Suprapubic skin (tissue), 4 donors: ENCODE measurements around the gene TBC1D20. TPM values are rescaled to one million over a fixed set of nuclear protein-coding genes. Genes with fewer than 3 reads are reported as not detected.
"Not testable (repeated sequence)": the region's sequence is repeated elsewhere in the genome, so short reads cannot be mapped to it uniquely, and the experiment has no call there.

Source experiments
- DNase-seq, 2 donors: peaks; one replicate each; pipeline ENCODE4 v3.0.0-alpha.2; 2019; ENCODE audit warnings: low spot score in 2 of 2
- H3K27ac ChIP-seq: fragments of 200-600 bp; sonication (generic); one replicate; pipeline ENCODE4 v1.5.1; 2019
- H3K27me3 ChIP-seq: fragments of 200-600 bp; sonication (generic); one replicate; pipeline ENCODE4 v1.5.1; 2019
- H3K36me3 ChIP-seq: fragments of 200-600 bp; sonication (generic); one replicate; pipeline ENCODE4 v1.5.1; 2019
- H3K4me1 ChIP-seq: fragments of 200-600 bp; sonication (generic); one replicate; pipeline ENCODE4 v1.5.1; 2019
- H3K4me3 ChIP-seq: fragments of 200-600 bp; sonication (generic); one replicate; pipeline ENCODE4 v1.5.1; 2019; ENCODE audit warnings: mild to moderate bottlenecking
- H3K9me3 ChIP-seq: fragments of 200-600 bp; sonication (generic); one replicate; pipeline ENCODE4 v1.5.1; 2019
- EP300 ChIP-seq: sonication (generic); formaldehyde crosslinking; IDR thresholded peaks from one replicate; pipeline ENCODE4 v1.6.1; 2017; ENCODE audit warnings: antibody characterized with exemption
- POLR2A ChIP-seq, 2 donors: fragments of 450-650 bp; IDR thresholded peaks; one replicate each; pipeline ENCODE4 v1.6.1; 2017; ENCODE audit warnings: antibody characterized with exemption in 2 of 2, mild to moderate bottlenecking in 2 of 2, moderate library complexity in 2 of 2
- POLR2AphosphoS5 ChIP-seq, 3 donors: sonication (generic); formaldehyde crosslinking; IDR thresholded peaks; one replicate each; pipeline ENCODE4 v1.6.1; 2017; ENCODE audit warnings: antibody characterized with exemption in 3 of 3
- WGBS: methylation state at CpG from one replicate; pipeline ENCODE4 v1.1.5; 2018; 5-methylcytosine and 5-hydroxymethylcytosine counted together
- total RNA-seq, 4 donors: library from RNA; depleted of rRNA; stranded (reverse); fragments of >200 nt; gene quantifications; one replicate each; pipeline ENCODE4 v1.1.0, GENCODE V29; 2016
- TF ChIP-seq, protein P1 (sequence below), 2 donors: fragments of 200-600 bp in 1 of 2; fragments of 450-650 bp in 1 of 2; sonication (generic) in 1 of 2; IDR thresholded peaks; one replicate each; pipeline ENCODE4 v1.5.1; 2016 to 2019; ENCODE audit warnings: antibody characterized with exemption in 2 of 2, mild to moderate bottlenecking in 1 of 2, moderate library complexity in 1 of 2

The TBC1D20 gene
- total RNA-seq, 4 donors from 2014 or later = 49.0 to 78.7 (median 60.6) TPM

DNA sequence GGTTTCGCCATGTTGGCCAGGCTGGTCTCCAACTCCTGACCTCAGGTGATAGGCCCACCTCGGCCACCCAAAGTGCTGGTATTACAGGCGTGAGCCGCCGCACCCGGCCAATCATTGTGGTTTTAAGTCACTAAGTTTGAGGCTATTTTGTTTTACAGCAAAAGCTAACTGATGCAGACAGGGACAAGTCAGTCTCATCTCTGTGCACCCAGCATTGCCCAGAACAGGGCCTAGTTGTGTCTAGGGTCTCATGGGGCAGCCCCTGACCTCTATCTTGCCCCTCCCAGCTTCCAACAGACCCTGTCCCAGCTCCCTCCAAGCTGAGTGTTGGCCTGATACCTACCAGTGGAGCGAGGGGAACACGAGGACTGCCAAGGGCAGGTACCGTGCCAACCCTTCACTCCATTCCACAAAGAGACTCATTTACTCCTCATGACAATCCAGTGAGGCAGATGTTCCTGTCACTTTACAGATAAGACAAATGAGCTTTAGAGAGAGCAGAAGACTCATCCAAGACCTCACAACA is 63.1 kb downstream of the TBC1D20 start:
- Histone ChIP-seq H3K27ac (no peak overlapping the region), H3K4me1 (no peaks in the 10 kb centered on the region), H3K9me3 (no peaks in the 10 kb centered on the region), H3K36me3 (peaks cover 32% of the 10 kb centered on the region), H3K27me3 (no peaks in the 10 kb centered on the region), H3K4me3 (no peak overlapping the region)
- 96% methylated on average over 9 of the region's 9 CpGs for WGBS
- TF ChIP-seq POLR2AphosphoS5 (IDR thresholded peaks at IDR 0.05) = no peak
- TF ChIP-seq POLR2A (IDR thresholded peaks at IDR 0.05) = no peak
- no peak for DNase-seq

DNA sequence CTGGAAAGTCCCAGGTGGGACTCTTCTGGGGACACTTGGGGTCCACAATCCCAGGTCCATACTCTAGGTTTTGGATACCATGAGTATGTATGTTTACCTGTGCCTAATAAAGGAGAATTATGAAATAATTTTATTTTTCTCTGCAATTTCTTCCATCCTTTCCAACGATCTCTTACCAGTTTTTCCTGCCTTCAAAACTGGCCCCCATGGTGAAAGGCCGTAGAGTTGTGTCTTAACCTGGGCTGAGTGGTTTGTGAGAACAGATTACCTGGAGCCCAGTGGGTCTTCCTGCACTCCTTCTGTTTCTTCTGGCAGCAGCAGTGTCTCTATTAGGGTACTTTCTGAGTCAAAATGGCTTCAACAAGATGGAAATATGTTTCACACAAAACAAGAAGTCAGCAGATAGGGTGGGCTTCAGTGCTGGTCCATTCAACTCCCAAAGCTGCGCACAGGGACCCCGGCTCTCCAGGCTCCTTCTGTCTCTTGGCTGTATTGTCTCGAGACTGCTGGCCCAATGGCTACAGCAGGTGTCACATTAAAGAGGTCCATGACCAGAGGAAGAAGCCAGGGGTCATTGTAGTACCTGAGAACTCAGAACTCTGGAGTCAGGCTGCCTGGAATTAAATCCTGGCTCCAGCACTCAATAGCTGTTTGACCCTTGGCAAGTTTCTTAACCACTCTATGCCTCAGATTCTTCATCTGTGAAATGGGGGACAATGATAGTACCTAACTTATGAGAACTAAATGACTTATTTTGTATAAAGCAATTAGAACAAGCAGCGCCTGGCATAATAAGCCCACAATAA is 64.7 kb downstream of the TBC1D20 start:
- Histone ChIP-seq H3K4me1 (no peaks in the 10 kb centered on the region), H3K27me3 (no peaks in the 10 kb centered on the region), H3K27ac (no peak overlapping the region), H3K36me3 (peaks cover 48% of the 10 kb centered on the region), H3K9me3 (no peaks in the 10 kb centered on the region), H3K4me3 (no peak overlapping the region)
- DNase-seq = no peak
- no peak for TF ChIP-seq POLR2AphosphoS5 (IDR thresholded peaks at IDR 0.05)
- TF ChIP-seq EP300 = no peak
- TF ChIP-seq, protein P1, sequence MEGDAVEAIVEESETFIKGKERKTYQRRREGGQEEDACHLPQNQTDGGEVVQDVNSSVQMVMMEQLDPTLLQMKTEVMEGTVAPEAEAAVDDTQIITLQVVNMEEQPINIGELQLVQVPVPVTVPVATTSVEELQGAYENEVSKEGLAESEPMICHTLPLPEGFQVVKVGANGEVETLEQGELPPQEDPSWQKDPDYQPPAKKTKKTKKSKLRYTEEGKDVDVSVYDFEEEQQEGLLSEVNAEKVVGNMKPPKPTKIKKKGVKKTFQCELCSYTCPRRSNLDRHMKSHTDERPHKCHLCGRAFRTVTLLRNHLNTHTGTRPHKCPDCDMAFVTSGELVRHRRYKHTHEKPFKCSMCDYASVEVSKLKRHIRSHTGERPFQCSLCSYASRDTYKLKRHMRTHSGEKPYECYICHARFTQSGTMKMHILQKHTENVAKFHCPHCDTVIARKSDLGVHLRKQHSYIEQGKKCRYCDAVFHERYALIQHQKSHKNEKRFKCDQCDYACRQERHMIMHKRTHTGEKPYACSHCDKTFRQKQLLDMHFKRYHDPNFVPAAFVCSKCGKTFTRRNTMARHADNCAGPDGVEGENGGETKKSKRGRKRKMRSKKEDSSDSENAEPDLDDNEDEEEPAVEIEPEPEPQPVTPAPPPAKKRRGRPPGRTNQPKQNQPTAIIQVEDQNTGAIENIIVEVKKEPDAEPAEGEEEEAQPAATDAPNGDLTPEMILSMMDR (IDR thresholded peaks at IDR 0.05) = no peak
- no peak for TF ChIP-seq POLR2A (IDR thresholded peaks at IDR 0.05)
- 90% methylated on average over 6 of the region's 6 CpGs for whole genome bisulfite sequencing

DNA sequence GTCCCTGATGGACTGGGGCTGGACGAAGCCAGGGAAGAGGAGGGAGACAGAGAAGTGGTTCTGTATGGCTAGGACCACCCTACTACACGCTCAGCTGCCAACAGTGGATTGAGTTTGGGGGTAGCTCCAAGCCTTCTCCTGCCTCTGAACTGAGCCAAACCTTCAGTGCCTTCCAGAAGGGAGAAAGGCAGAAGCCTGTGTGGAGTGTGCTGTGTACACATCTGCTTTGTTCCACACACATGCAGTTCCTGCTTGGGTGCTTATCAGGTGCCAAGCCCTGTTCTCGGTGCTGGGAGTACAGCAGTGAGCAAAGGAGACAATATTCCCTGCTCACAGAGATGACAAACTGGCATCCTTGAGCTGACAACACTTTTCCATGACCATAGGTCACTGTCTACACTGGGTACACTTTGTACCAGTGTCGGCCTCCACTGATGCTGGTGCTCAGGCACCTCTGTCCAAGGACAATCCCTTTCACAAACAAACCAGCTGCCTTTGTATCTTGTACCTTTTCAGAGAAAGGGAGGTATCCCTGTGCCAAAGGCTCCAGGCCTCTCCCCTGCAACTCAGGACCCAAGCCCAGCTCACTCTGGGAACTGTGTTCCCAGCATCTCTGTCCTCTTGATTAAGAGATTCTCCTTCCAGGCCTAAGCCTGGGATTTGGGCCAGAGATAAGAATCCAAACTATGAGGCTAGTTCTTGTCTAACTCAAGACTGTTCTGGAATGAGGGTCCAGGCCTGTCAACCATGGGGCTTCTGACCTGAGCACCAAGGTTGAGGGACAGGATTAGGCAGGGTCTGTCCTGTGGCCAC is 65.5 kb downstream of the TBC1D20 start:
- no peaks in the 10 kb centered on the region for H3K9me3 ChIP-seq
- 93% methylated on average over 4 of the region's 4 CpGs for WGBS
- no peak for TF ChIP-seq POLR2AphosphoS5 (IDR thresholded peaks at IDR 0.05)
- TF ChIP-seq EP300 = no peak
- TF ChIP-seq, protein P1 (IDR thresholded peaks at IDR 0.05) = no peak
- TF ChIP-seq POLR2A (IDR thresholded peaks at IDR 0.05) = no peak
- H3K4me1 ChIP-seq = no peaks in the 10 kb centered on the region
- H3K36me3 ChIP-seq = peaks cover 54% of the 10 kb centered on the region
- no peaks in the 10 kb centered on the region for H3K27me3 ChIP-seq
- DNase-seq = no peak
- H3K27ac ChIP-seq = no peak overlapping the region
- no peak overlapping the region for H3K4me3 ChIP-seq

DNA sequence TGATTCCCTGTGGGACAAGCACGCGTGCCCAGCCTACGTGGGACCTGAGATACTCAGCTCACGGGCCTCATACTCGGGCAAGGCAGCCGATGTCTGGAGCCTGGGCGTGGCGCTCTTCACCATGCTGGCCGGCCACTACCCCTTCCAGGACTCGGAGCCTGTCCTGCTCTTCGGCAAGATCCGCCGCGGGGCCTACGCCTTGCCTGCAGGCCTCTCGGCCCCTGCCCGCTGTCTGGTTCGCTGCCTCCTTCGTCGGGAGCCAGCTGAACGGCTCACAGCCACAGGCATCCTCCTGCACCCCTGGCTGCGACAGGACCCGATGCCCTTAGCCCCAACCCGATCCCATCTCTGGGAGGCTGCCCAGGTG is 66.1 kb downstream of the TBC1D20 start:
- H3K27ac ChIP-seq = no peak overlapping the region
- H3K4me1 ChIP-seq = no peaks in the 10 kb centered on the region
- TF ChIP-seq POLR2A (IDR thresholded peaks at IDR 0.05) (no peak), POLR2AphosphoS5 (IDR thresholded peaks at IDR 0.05) (no peak)
- TF ChIP-seq, protein P1 (IDR thresholded peaks at IDR 0.05) = no peak
- DNase-seq = no peak
- no peaks in the 10 kb centered on the region for H3K9me3 ChIP-seq
- WGBS = 94% methylated on average over 24 of the region's 24 CpGs
- peaks cover 60% of the 10 kb centered on the region for H3K36me3 ChIP-seq
- H3K27me3 ChIP-seq = no peaks in the 10 kb centered on the region
- no peak overlapping the region for H3K4me3 ChIP-seq

DNA sequence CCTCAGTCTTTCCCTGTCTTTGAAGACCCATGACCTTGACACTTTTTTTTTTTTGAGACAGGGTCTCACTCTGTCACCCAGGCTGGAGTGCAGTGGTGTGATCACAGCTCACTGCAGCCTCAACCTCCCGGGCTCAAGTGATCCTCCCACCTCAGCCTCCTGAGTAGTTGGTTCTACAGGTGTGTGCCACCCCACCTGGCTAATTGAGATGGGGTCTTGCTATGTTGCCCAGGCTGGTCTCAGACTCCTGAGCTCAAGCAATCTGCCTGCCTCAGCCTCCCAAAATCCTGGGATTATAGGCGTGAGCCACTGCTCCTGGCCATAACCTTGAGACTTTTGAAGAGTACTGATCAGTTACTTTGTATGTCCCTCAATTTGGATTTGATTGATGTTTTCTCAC is 69.0 kb downstream of the TBC1D20 start:
- not testable (repeated sequence) for H3K4me1 ChIP-seq, H3K4me3 ChIP-seq, H3K27me3 ChIP-seq, H3K9me3 ChIP-seq, DNase-seq, H3K27ac ChIP-seq
- H3K36me3 ChIP-seq = peaks cover 88% of the 10 kb centered on the region
- WGBS = 100% methylated on average over 2 of the region's 2 CpGs
